Hepatocyte (in vitro differentiated cells): ENCODE results near the gene RUSF1. TPM values are rescaled to one million over a fixed set of nuclear protein-coding genes. Genes with fewer than 3 reads are reported as not detected.

ENCODE experiments used
- DNase-seq: peaks from one replicate; pipeline ENCODE4 v3.0.0-alpha.2; 2016; ENCODE audit warnings: low spot score
- H2AFZ ChIP-seq: fragments of 200-600 bp; sonication (generic); 2 replicates; pipeline ENCODE4 v1.6.0; 2016; ENCODE audit warnings: antibody characterized with exemption, mild to moderate bottlenecking
- H3K27ac ChIP-seq: fragments of 200-600 bp; sonication (generic); 2 replicates; pipeline ENCODE4 v1.5.1; 2016; ENCODE audit warnings: mild to moderate bottlenecking
- H3K27me3 ChIP-seq: fragments of 200-600 bp; sonication (generic); 2 replicates; pipeline ENCODE4 v1.6.1; 2016
- H3K36me3 ChIP-seq: fragments of 200-600 bp; sonication (generic); replicated peaks from 2 replicates; pipeline ENCODE4 v1.5.1; 2016; ENCODE audit warnings: low read depth; ENCODE audit not compliant: insufficient read depth
- H3K4me1 ChIP-seq: fragments of 200-600 bp; sonication (generic); 2 replicates; pipeline ENCODE4 v1.5.1; 2016; ENCODE audit warnings: mild to moderate bottlenecking, moderate library complexity; ENCODE audit not compliant: insufficient read depth
- H3K4me2 ChIP-seq: fragments of 200-600 bp; sonication (generic); 2 replicates; pipeline ENCODE4 v1.6.0; 2016
- H3K4me3 ChIP-seq: fragments of 200-600 bp; sonication (generic); 2 replicates; pipeline ENCODE4 v1.5.1; 2016; ENCODE audit warnings: mild to moderate bottlenecking
- H3K79me2 ChIP-seq: fragments of 200-600 bp; sonication (generic); 2 replicates; pipeline ENCODE4 v1.6.0; 2017; ENCODE audit warnings: mild to moderate bottlenecking
- H3K9me2 ChIP-seq: fragments of 200-600 bp; sonication (generic); replicated peaks from 2 replicates; pipeline ENCODE4 v1.6.0; 2017; ENCODE audit warnings: mild to moderate bottlenecking; ENCODE audit not compliant: insufficient read depth
- H3K9me3 ChIP-seq: fragments of 200-600 bp; sonication (generic); 2 replicates; pipeline ENCODE4 v1.5.1; 2016; ENCODE audit warnings: low read depth, mild to moderate bottlenecking
- H4K20me1 ChIP-seq: fragments of 200-600 bp; sonication (generic); 2 replicates; pipeline ENCODE4 v1.6.0; 2016; ENCODE audit warnings: mild to moderate bottlenecking; ENCODE audit not compliant: insufficient read depth, poor library complexity, severe bottlenecking
- CTCF ChIP-seq: fragments of 200-600 bp; sonication (generic); IDR thresholded peaks from 2 replicates; pipeline ENCODE4 v1.5.1; 2016; ENCODE audit warnings: antibody characterized with exemption, mild to moderate bottlenecking; ENCODE audit not compliant: poor library complexity
- EZH2 ChIP-seq: fragments of 200-600 bp; sonication (generic); IDR thresholded peaks from 2 replicates; pipeline ENCODE4 v1.6.1; 2016; ENCODE audit warnings: antibody characterized with exemption, mild to moderate bottlenecking, borderline replicate concordance
- EZH2phosphoT487 ChIP-seq: fragments of 200-600 bp; sonication (generic); IDR thresholded peaks from one replicate; pipeline ENCODE4 v1.6.1; 2018; ENCODE audit warnings: antibody characterized with exemption, mild to moderate bottlenecking, low read depth, moderate library complexity; ENCODE audit not compliant: unreplicated experiment, severe bottlenecking
- WGBS: methylation state at CpG from one replicate; pipeline ENCODE4 v1.1.6; 2016; ENCODE audit warnings: low lambda C conversion rate; ENCODE audit errors: missing lambda C conversion rate; 5-methylcytosine and 5-hydroxymethylcytosine counted together
- polyA plus RNA-seq: library from polyadenylated mRNA; unstranded; fragments of >200 nt; fragmentation: Nextera tagmentation; extraction: Ambion mirVana; gene quantifications from 2 replicates; pipeline ENCODE4 v1.2.1, GENCODE V29; 2016
- total RNA-seq: library from RNA; depleted of rRNA; stranded (reverse); fragments of >200 nt; gene quantifications from 2 replicates; pipeline ENCODE4 v1.2.3, GENCODE V29; 2014

Gene RUSF1
- total and polyA plus RNA-seq, 2 experiments from 2014 or later: 56.6 to 77.2 TPM

- 92% methylated on average over 34 of the region's 34 CpGs for WGBS
- peak overlapping the region; percentile 95 for H3K27ac ChIP-seq
- H3K4me1 ChIP-seq: peaks cover 4% of the 10 kb centered on the region
- H3K79me2 ChIP-seq: no peaks in the 10 kb centered on the region
- H3K4me3 ChIP-seq: peak overlapping the region; percentile 71
- peak overlapping the region; percentile 73 for H3K4me2 ChIP-seq
- no peaks in the 10 kb centered on the region for H3K9me3 ChIP-seq
- H3K36me3 ChIP-seq: no peaks in the 10 kb centered on the region
- H3K27me3 ChIP-seq: no peaks in the 10 kb centered on the region
- H3K9me2 ChIP-seq: no peaks in the 10 kb centered on the region
- H4K20me1 ChIP-seq: no peaks in the 10 kb centered on the region
- H2AFZ ChIP-seq: peak overlapping the region; percentile 58
- DNase-seq: no peak
- TF ChIP-seq EZH2 (no peak), EZH2phosphoT487 (no peak), CTCF (no peak)
Measured at GRCh38 chr16:31441956-31442355, 66.2 kb downstream of the RUSF1 start.

GRCh38 chr16:31440516-31441184 is 67.5 kb downstream of the RUSF1 start:
- no peaks in the 10 kb centered on the region for H3K9me3 ChIP-seq
- H4K20me1 ChIP-seq: no peaks in the 10 kb centered on the region
- H3K4me2 ChIP-seq: no peak overlapping the region
- H3K4me3 ChIP-seq: no peak overlapping the region
- DNase-seq: no peak
- H2AFZ ChIP-seq: no peak overlapping the region
- H3K27ac ChIP-seq: no peak overlapping the region
- TF ChIP-seq CTCF: no peak
- no peak for TF ChIP-seq EZH2
- TF ChIP-seq EZH2phosphoT487: no peak
- H3K36me3 ChIP-seq: no peaks in the 10 kb centered on the region
- WGBS: 84% methylated on average over 4 of the region's 4 CpGs
- H3K4me1 ChIP-seq: peaks cover 4% of the 10 kb centered on the region
- no peaks in the 10 kb centered on the region for H3K79me2 ChIP-seq
- H3K9me2 ChIP-seq: no peaks in the 10 kb centered on the region
- no peaks in the 10 kb centered on the region for H3K27me3 ChIP-seq

DNA sequence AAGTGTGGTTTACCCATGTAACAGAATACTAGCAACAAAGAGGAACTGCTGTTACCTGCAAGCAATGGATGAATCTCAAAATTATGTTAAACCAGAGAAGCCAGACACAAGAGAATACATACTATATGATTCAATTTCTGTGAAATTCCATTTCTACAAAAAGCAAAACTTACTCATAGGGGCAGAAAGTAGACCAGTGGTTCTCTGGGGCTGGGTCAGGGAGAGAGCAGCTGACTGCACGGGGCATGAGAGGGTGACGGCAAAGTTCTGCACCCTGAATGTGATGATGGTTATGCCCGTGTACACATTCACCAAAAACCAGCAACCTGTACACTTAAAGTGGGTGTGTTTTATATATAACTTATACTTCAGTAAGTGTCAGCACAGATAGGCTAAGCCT is 68.7 kb downstream of the RUSF1 start:
- TF ChIP-seq EZH2: no peak
- no peak for TF ChIP-seq EZH2phosphoT487
- TF ChIP-seq CTCF: no peak
- no peaks in the 10 kb centered on the region for H3K79me2 ChIP-seq
- H3K27ac ChIP-seq: no peak overlapping the region
- H3K36me3 ChIP-seq: no peaks in the 10 kb centered on the region
- no peak overlapping the region for H3K4me3 ChIP-seq
- no peaks in the 10 kb centered on the region for H4K20me1 ChIP-seq
- DNase-seq: no peak
- H3K27me3 ChIP-seq: no peaks in the 10 kb centered on the region
- peaks cover 4% of the 10 kb centered on the region for H3K4me1 ChIP-seq
- no peaks in the 10 kb centered on the region for H3K9me3 ChIP-seq
- no peak overlapping the region for H2AFZ ChIP-seq
- H3K4me2 ChIP-seq: no peak overlapping the region
- 92% methylated on average over 3 of the region's 3 CpGs for WGBS
- H3K9me2 ChIP-seq: no peaks in the 10 kb centered on the region

Other genes with a start within 250 kb of the RUSF1 start
- gene ITGAM, start 248.4 kb downstream of the RUSF1 start, total RNA-seq: 0.32 and 2.5 TPM in 2 replicates
- gene ITGAM, start 248.4 kb downstream of the RUSF1 start, polyA plus RNA-seq: not detected in 2 replicates
- 0.52 and 0.60 TPM in 2 replicates for gene ITGAX, start 153.2 kb downstream of the RUSF1 start, total RNA-seq
- 0.43 and 0.50 TPM in 2 replicates for gene ITGAX, start 153.2 kb downstream of the RUSF1 start, polyA plus RNA-seq
- not detected in 2 replicates for gene ITGAD, start 115.1 kb downstream of the RUSF1 start, total RNA-seq
- not detected in 2 replicates for gene ITGAD, start 115.1 kb downstream of the RUSF1 start, polyA plus RNA-seq
- not detected in 2 replicates for gene COX6A2, start 80.0 kb downstream of the RUSF1 start, total RNA-seq
- 1.7 TPM in 1 of 2 replicates, not detected in the other for gene COX6A2, start 80.0 kb downstream of the RUSF1 start, polyA plus RNA-seq
- 1.2 and 1.7 TPM in 2 replicates for gene ZNF843, start 65.6 kb downstream of the RUSF1 start, total RNA-seq
- gene ZNF843, start 65.6 kb downstream of the RUSF1 start, polyA plus RNA-seq: 0.54 and 0.64 TPM in 2 replicates
- 11.4 and 12.2 TPM in 2 replicates for gene ARMC5, start 48.9 kb downstream of the RUSF1 start, total RNA-seq
- gene ARMC5, start 48.9 kb downstream of the RUSF1 start, polyA plus RNA-seq: 19.4 and 19.6 TPM in 2 replicates
- gene TGFB1I1, start 36.2 kb downstream of the RUSF1 start, total RNA-seq: 14.5 and 15.7 TPM in 2 replicates
- gene TGFB1I1, start 36.2 kb downstream of the RUSF1 start, polyA plus RNA-seq: 34.8 and 35.4 TPM in 2 replicates
- gene SLC5A2, start 25.3 kb downstream of the RUSF1 start, total RNA-seq: 2.3 and 2.5 TPM in 2 replicates
- gene SLC5A2, start 25.3 kb downstream of the RUSF1 start, polyA plus RNA-seq: 7.5 and 12.7 TPM in 2 replicates
- not detected in 2 replicates for gene AHSP, start 19.5 kb upstream of the RUSF1 start, total RNA-seq
- not detected in 2 replicates for gene AHSP, start 19.5 kb upstream of the RUSF1 start, polyA plus RNA-seq